ENCODE measurements around the gene ADAD1. TPM values are rescaled to one million over a fixed set of nuclear protein-coding genes. Genes with fewer than 3 reads are reported as not detected.

ADAD1 gene
- total RNA-seq, 4 donors from 2014 or later: 0.55 TPM; not detected in 3

DNA sequence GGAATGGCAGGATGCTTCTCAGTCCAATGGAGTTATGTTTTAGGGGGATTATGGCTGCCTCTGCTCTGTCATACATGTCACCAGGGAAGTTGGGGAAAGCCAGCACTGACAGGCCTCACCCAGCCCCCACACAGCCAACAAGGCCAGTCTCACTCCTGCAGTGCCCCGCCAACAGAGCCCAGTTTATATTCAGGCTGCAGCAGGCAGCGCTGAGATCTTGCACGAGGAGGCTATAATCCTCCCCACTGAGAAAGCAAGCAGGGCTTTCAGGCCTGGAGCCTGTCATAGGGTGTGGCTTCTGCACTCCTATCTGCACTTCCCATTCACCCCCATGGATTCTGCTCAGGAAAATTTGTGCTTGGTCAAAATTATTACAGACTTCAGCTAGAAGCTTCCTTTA is 25.1 kb downstream of the ADAD1 start:
- no peak for DNase-seq
- Histone ChIP-seq H3K4me3 (no peak overlapping the region), H3K4me1 (no peaks in the 10 kb centered on the region), H3K27me3 (no peaks in the 10 kb centered on the region), H3K9me3 (no peaks in the 10 kb centered on the region), H3K36me3 (no peaks in the 10 kb centered on the region), H3K27ac (no peak overlapping the region)
- intact Hi-C loops (cut with DNase I; ENCODE audit: low total_unique reads): no loop called here
- no peak for TF ChIP-seq POLR2A (IDR thresholded peaks at IDR 0.05)
- TF ChIP-seq, protein P1, sequence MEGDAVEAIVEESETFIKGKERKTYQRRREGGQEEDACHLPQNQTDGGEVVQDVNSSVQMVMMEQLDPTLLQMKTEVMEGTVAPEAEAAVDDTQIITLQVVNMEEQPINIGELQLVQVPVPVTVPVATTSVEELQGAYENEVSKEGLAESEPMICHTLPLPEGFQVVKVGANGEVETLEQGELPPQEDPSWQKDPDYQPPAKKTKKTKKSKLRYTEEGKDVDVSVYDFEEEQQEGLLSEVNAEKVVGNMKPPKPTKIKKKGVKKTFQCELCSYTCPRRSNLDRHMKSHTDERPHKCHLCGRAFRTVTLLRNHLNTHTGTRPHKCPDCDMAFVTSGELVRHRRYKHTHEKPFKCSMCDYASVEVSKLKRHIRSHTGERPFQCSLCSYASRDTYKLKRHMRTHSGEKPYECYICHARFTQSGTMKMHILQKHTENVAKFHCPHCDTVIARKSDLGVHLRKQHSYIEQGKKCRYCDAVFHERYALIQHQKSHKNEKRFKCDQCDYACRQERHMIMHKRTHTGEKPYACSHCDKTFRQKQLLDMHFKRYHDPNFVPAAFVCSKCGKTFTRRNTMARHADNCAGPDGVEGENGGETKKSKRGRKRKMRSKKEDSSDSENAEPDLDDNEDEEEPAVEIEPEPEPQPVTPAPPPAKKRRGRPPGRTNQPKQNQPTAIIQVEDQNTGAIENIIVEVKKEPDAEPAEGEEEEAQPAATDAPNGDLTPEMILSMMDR (IDR thresholded peaks at IDR 0.05): no peak

DNA sequence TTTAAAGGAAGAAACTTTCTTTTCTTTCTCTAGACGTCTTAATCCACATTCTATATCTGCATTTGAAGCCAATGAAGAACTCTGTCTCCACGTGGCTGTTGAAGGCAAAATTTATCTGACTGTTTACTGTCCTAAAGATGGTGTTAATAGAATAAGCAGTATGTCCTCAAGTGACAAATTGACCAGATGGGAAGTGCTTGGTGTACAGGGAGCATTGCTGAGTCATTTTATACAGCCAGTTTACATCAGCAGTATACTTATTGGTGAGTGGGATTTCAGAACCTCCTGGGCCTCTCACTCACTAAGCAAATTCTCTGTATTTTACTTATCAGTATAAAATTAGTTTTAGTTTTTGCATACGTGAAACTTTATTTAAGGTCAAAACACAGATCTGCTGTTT is 33.7 kb downstream of the ADAD1 start:
- Histone ChIP-seq H3K36me3 (no peaks in the 10 kb centered on the region), H3K4me1 (no peaks in the 10 kb centered on the region), H3K4me3 (no peak overlapping the region), H3K27me3 (no peaks in the 10 kb centered on the region), H3K9me3 (no peaks in the 10 kb centered on the region), H3K27ac (no peak overlapping the region)
- DNase-seq: no peak
- no peak for TF ChIP-seq POLR2A (IDR thresholded peaks at IDR 0.05)
- TF ChIP-seq, protein P1 (IDR thresholded peaks at IDR 0.05): no peak
- intact Hi-C loops (cut with DNase I; ENCODE audit: low total_unique reads): no loop called here

DNA sequence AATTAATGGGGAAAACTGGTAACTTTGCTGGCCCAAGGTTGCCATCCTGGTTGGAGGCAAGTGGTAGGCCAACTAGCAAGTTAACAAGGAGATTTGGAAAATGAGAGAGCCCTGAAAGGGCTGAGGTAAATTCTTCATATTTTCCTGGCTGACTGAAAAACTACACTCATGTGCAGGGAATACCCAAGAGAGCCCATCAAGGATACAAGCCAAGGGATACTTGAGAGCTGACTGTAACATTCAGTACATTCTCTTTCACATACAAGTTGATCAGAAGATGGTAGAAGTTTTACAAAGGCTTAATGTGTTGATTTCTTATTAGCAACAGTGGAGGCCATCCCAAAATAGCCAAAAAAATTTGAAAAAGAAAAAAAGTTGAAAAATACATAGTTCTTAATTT is 44.4 kb downstream of the ADAD1 start:
- intact Hi-C loops (cut with DNase I; ENCODE audit: low total_unique reads): no loop called here
- H3K4me1 ChIP-seq: no peaks in the 10 kb centered on the region
- H3K27ac ChIP-seq: no peak overlapping the region
- TF ChIP-seq, protein P1 (IDR thresholded peaks at IDR 0.05): no peak
- TF ChIP-seq POLR2A (IDR thresholded peaks at IDR 0.05): no peak
- no peaks in the 10 kb centered on the region for H3K9me3 ChIP-seq
- DNase-seq: no peak
- H3K4me3 ChIP-seq: no peak overlapping the region
- no peaks in the 10 kb centered on the region for H3K36me3 ChIP-seq
- H3K27me3 ChIP-seq: no peaks in the 10 kb centered on the region

DNA sequence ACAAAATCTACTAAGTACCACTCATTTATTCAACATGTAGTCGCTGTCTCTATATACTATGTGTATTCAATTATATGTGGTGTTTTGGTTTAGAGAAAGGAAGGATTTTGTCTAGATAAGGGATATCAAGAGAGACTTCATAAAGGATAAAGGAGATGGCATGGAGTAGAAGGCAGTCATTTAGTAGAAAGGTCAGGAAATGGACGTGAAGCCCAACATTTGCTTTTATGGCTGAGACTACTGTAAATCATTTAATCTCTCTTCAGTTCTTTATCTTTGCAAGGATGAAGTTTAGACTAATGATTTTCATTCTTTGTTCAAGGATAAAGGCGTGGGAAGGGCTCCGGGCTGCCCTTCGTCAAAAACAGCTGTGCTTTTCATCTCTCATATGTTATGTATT is 52.5 kb downstream of the ADAD1 start:
- Histone ChIP-seq H3K36me3 (no peaks in the 10 kb centered on the region), H3K4me1 (no peaks in the 10 kb centered on the region), H3K27me3 (no peaks in the 10 kb centered on the region), H3K27ac (no peak overlapping the region), H3K4me3 (no peak overlapping the region), H3K9me3 (no peaks in the 10 kb centered on the region)
- no peak for TF ChIP-seq POLR2A (IDR thresholded peaks at IDR 0.05)
- TF ChIP-seq, protein P1 (IDR thresholded peaks at IDR 0.05): no peak
- DNase-seq: no peak
- intact Hi-C loops (cut with DNase I; ENCODE audit: low total_unique reads): no loop called here

DNA sequence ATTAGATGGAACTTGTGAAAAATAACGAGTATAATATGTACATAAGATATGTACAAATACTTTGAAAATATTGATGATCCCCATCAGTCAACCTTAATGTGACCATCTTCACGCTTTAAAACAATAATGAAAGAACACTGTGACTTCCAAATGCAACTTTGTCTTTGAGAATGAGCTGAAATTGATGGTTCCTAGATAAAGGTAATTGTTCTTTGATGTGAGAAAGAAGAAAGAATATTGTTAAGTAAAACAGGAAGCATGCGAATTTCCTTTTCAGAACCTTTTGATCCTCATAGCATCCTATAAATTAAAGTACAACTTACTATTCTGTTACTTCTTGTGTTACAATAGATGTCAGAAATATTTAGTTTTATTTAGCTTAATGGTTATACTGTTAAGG is 55.5 kb downstream of the ADAD1 start:
- intact Hi-C loops (cut with DNase I; ENCODE audit: low total_unique reads): no loop called here
- Histone ChIP-seq H3K9me3 (no peaks in the 10 kb centered on the region), H3K4me3 (no peak overlapping the region), H3K4me1 (no peaks in the 10 kb centered on the region), H3K27me3 (no peaks in the 10 kb centered on the region), H3K36me3 (no peaks in the 10 kb centered on the region), H3K27ac (no peak overlapping the region)
- DNase-seq: no peak
- TF ChIP-seq, protein P1 (IDR thresholded peaks at IDR 0.05): no peak
- no peak for TF ChIP-seq POLR2A (IDR thresholded peaks at IDR 0.05)

Measured in uterus (tissue), 4 donors.